Astrocyte of the cerebellum (primary cell): ENCODE results near the gene ROR2.

ENCODE experiments used
- DNase-seq: peaks from one replicate; pipeline ENCODE4 v3.0.0-alpha.2; 2011; ENCODE audit warnings: low read depth
- H3K4me3 ChIP-seq: 2 replicates; pipeline ENCODE4 v1.5.1; 2011; ENCODE audit warnings: mild to moderate bottlenecking, low read depth, low read length, moderate library complexity
- CTCF ChIP-seq: IDR thresholded peaks from 2 replicates; pipeline ENCODE4 v1.5.1; 2012; ENCODE audit warnings: low read length, low read depth, moderate library complexity, mild to moderate bottlenecking; ENCODE audit errors: missing control alignments
- in situ Hi-C: cut with HindIII; loops from 2 replicates; pipeline ENCODE4 v1.10.0; 2017; ENCODE audit warnings: low sequenced_read_pairs

The ROR2 gene

GRCh38 chr9:91873637-91874051 is 76.4 kb downstream of the ROR2 start:
- in situ Hi-C loops, result no loop called here
- no peak overlapping the region for H3K4me3 ChIP-seq
- no peak for DNase-seq
- no peak for TF ChIP-seq CTCF

- TF ChIP-seq CTCF, result no peak
- in situ Hi-C loops, result no loop called here
- no peak for DNase-seq
- no peak overlapping the region for H3K4me3 ChIP-seq
Observed at GRCh38 chr9:91868732-91869391, 81.2 kb downstream of the ROR2 start.

- DNase-seq, result no peak
- TF ChIP-seq CTCF, result no peak
- in situ Hi-C loops, result no loop called here
- H3K4me3 ChIP-seq, result no peak overlapping the region
Observed at GRCh38 chr9:91867740-91868139, 82.3 kb downstream of the ROR2 start.

- in situ Hi-C loops, result no loop called here
- no peak for DNase-seq
- TF ChIP-seq CTCF, result no peak
- H3K4me3 ChIP-seq, result no peak overlapping the region
Observed at GRCh38 chr9:91865041-91865440, 85.0 kb downstream of the ROR2 start.

- no peak for DNase-seq
- TF ChIP-seq CTCF, result no peak
- in situ Hi-C loops, result no loop called here
Observed at GRCh38 chr9:91864380-91864779, 85.6 kb downstream of the ROR2 start.

GRCh38 chr9:91863469-91863868 is 86.6 kb downstream of the ROR2 start:
- TF ChIP-seq CTCF, result no peak
- no peak for DNase-seq
- no peak overlapping the region for H3K4me3 ChIP-seq
- in situ Hi-C loops, result no loop called here

More at GRCh38 chr9:91864380-91864779, 85.6 kb downstream of the ROR2 start:
- no peak overlapping the region for H3K4me3 ChIP-seq
